Esophagus muscularis mucosa (tissue), 4 donors: ENCODE data around the gene METAP1. TPM values are rescaled to one million over a fixed set of nuclear protein-coding genes. Genes with fewer than 3 reads are reported as not detected.

Experiments
- DNase-seq: peaks from one replicate; pipeline ENCODE4 v3.0.0-alpha.2; 2017; ENCODE audit errors: extremely low spot score
- H3K27ac ChIP-seq, 4 donors: fragments of 200-600 bp; sonication (generic); replicated peaks in 1 of 4; 1 replicate in 3 of 4; 2 replicates in 1 of 4; pipeline ENCODE4 v1.5.1; 2016 to 2019; ENCODE audit warnings: mild to moderate bottlenecking in 1 of 4
- H3K27me3 ChIP-seq, 4 donors: fragments of 200-600 bp; sonication (generic); one replicate each; pipeline versions ENCODE4 v1.5.1 to v1.6.0; 2016 to 2019
- H3K36me3 ChIP-seq, 4 donors: fragments of 200-600 bp; sonication (generic); one replicate each; pipeline ENCODE4 v1.5.1; 2016 to 2019
- H3K4me1 ChIP-seq, 4 donors: fragments of 200-600 bp; sonication (generic); one replicate each; pipeline ENCODE4 v1.5.1; 2016 to 2019
- H3K4me3 ChIP-seq, 4 donors: fragments of 200-600 bp; sonication (generic); 1 replicate in 2 of 4; 2 replicates in 2 of 4; pipeline ENCODE4 v1.5.1; 2016 to 2019; ENCODE audit warnings: mild to moderate bottlenecking in 4 of 4, moderate library complexity in 1 of 4
- H3K9me3 ChIP-seq, 4 donors: fragments of 200-600 bp; sonication (generic); 1 replicate in 3 of 4; 2 replicates in 1 of 4; pipeline ENCODE4 v1.5.1; 2016 to 2019
- EP300 ChIP-seq: sonication (generic); formaldehyde crosslinking; IDR thresholded peaks from one replicate; pipeline ENCODE4 v1.6.1; 2017; ENCODE audit warnings: antibody characterized with exemption
- POLR2A ChIP-seq: fragments of 450-650 bp; IDR thresholded peaks from one replicate; pipeline ENCODE4 v1.6.1; 2017; ENCODE audit warnings: antibody characterized with exemption, moderate library complexity, mild to moderate bottlenecking, low read depth
- POLR2AphosphoS5 ChIP-seq, 2 donors: sonication (generic); formaldehyde crosslinking; IDR thresholded peaks; one replicate each; pipeline ENCODE4 v1.6.1; 2017; ENCODE audit warnings: antibody characterized with exemption in 2 of 2
- WGBS: methylation state at CpG from one replicate; pipeline ENCODE4 v1.1.5; 2018; 5-methylcytosine and 5-hydroxymethylcytosine counted together
- intact Hi-C: fragments of 100-400 bp; cut with DNase I; formaldehyde crosslinking; loops from one replicate; pipeline ENCODE4 v1.15.1; 2023
- total RNA-seq, 4 donors: library from RNA; depleted of rRNA; stranded (reverse); fragments of >200 nt; gene quantifications; one replicate each; pipeline versions ENCODE4 v1.1.0 to v1.2.1, GENCODE V29; 2016
- TF ChIP-seq, protein P1 (sequence below), 3 experiments: fragments of 200-600 bp in 2 of 3; fragments of 450-650 bp in 1 of 3; sonication (generic) in 2 of 3; IDR thresholded peaks; one replicate each; pipeline ENCODE4 v1.5.1; 2017 to 2019; ENCODE audit warnings: antibody characterized with exemption in 3 of 3, mild to moderate bottlenecking in 2 of 3, moderate library complexity in 1 of 3

The METAP1 gene
- total RNA-seq, 4 donors from 2014 or later: 38.4 to 58.1 (median 50.7) TPM

DNA sequence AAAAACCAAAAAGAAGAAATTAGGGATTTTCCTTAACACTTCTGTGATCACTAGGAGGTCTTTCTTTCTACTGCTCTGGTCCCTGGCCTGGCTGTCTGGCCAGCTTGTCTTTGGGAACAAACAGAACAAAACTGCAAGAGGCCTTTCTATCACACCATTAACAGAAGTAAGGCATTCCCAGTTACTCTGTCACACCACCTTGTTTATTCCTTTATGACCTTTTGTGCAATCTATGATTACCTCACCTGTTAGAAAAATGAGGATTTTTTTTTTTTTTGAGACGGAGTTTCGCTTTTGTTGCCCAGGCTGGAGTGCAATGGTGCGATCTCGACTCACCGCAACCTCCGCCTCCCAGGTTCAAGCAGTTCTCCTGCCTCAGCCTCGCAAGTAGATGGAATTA, 3.0 kb downstream of the METAP1 start:
- H3K27ac ChIP-seq: no peak overlapping the region
- peaks cover 7 to 38% (median 31%) of the 10 kb centered on the region in 4 donors for H3K4me1 ChIP-seq
- TF ChIP-seq POLR2A: no peak
- TF ChIP-seq POLR2AphosphoS5 (IDR thresholded peaks at IDR 0.05): no peak
- TF ChIP-seq, protein P1, sequence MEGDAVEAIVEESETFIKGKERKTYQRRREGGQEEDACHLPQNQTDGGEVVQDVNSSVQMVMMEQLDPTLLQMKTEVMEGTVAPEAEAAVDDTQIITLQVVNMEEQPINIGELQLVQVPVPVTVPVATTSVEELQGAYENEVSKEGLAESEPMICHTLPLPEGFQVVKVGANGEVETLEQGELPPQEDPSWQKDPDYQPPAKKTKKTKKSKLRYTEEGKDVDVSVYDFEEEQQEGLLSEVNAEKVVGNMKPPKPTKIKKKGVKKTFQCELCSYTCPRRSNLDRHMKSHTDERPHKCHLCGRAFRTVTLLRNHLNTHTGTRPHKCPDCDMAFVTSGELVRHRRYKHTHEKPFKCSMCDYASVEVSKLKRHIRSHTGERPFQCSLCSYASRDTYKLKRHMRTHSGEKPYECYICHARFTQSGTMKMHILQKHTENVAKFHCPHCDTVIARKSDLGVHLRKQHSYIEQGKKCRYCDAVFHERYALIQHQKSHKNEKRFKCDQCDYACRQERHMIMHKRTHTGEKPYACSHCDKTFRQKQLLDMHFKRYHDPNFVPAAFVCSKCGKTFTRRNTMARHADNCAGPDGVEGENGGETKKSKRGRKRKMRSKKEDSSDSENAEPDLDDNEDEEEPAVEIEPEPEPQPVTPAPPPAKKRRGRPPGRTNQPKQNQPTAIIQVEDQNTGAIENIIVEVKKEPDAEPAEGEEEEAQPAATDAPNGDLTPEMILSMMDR (IDR thresholded peaks at IDR 0.05): no peak
- no peak for TF ChIP-seq EP300
- intact Hi-C loops: loop anchor here (5.0 kb wide), 2 partner anchors 59 to 531 kb away; no protein-coding TSS in a partner anchor
- no peaks in the 10 kb centered on the region for H3K9me3 ChIP-seq
- H3K27me3 ChIP-seq: no peaks in the 10 kb centered on the region
- DNase-seq: no peak
- 97% methylated on average over 7 of the region's 7 CpGs for WGBS
- no peaks in the 10 kb centered on the region for H3K36me3 ChIP-seq
- no peak overlapping the region for H3K4me3 ChIP-seq

DNA sequence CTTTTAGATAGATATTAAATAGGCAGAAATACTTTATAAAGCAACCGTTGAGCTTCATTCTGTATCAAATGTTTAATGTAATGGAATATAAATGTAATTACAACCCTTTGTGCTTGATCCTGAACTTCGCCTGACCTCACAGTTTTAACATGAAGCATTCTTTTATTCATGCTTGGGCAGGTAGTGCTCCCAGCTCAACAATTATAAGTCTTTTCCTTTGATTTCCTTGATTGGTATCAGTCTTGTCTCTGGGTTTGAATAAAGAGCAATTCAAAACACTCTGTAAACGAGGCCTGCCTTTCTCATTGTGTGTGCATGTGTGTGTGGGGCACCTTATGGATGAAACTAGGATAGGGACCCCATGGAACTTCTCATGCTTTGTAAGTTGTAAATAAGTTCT, 6.8 kb downstream of the METAP1 start:
- H3K27ac ChIP-seq: no peak overlapping the region
- no peaks in the 10 kb centered on the region for H3K36me3 ChIP-seq
- 67% methylated on average over 3 of the region's 3 CpGs for WGBS

DNA sequence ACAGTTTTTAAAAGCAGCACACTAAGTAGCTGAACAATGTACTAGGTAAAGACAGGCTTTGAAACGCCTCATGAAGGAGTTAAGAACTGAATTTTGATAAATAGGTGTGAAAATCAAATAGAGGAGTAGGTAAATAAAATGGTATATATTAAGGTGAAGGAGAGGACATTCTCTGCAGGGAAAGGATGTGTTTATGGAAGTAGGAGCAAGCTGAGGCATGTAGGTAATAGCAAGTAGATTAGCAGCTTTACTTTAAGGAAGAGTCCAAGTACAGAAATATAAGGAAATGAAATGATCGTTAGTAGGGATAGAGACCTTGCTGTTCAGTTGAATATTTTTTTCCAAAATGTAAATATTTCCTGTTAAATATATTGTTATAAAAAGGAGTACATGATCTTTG, 12.5 kb downstream of the METAP1 start:
- H3K27ac ChIP-seq: no peak overlapping the region
- H3K4me1 ChIP-seq: peaks cover 0 to 4% (median 1%) of the 10 kb centered on the region in 4 donors
- no peaks in the 10 kb centered on the region for H3K9me3 ChIP-seq
- 88% methylated on average over 2 of the region's 2 CpGs for WGBS
- H3K36me3 ChIP-seq: no peaks in the 10 kb centered on the region
- intact Hi-C loops: no loop called here
- no peaks in the 10 kb centered on the region for H3K27me3 ChIP-seq
- no peak overlapping the region for H3K4me3 ChIP-seq
- TF ChIP-seq EP300 (no peak), POLR2A (no peak), POLR2AphosphoS5 (IDR thresholded peaks at IDR 0.05) (no peak)
- TF ChIP-seq, protein P1 (IDR thresholded peaks at IDR 0.05): no peak
- DNase-seq: no peak

More for the DNA sequence above, 6.8 kb downstream of the METAP1 start:
- Histone ChIP-seq H3K4me3 (no peak overlapping the region), H3K27me3 (no peaks in the 10 kb centered on the region), H3K9me3 (no peaks in the 10 kb centered on the region), H3K4me1 (peaks cover 0 to 17% (median 13%) of the 10 kb centered on the region in 4 donors)
- intact Hi-C loops: no loop called here
- TF ChIP-seq EP300: no peak
- TF ChIP-seq, protein P1 (IDR thresholded peaks at IDR 0.05): no peak
- TF ChIP-seq POLR2AphosphoS5 (IDR thresholded peaks at IDR 0.05): no peak
- no peak for TF ChIP-seq POLR2A
- DNase-seq: no peak

DNA sequence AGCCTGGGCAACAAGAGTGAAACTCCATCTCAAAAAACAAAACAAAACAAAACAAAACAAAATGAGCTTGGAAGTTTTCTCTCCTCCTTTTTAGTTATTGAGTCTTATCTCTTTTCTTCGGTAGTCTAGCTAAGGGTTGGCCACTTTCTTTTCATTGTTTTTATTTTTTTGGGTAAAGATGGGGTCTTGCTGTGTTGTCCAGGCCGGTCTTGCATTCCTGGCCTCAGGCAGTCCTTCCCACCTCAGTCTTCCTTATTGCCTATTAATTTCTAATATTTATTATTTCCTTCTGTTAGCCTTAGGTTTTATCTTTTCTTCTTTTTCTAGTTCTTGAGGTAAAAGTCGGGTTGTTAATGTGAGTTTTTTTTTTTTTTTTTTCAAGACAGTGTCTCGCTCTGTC, 16.4 kb downstream of the METAP1 start:
- WGBS: 95% methylated on average over 4 of the region's 4 CpGs
- H3K36me3 ChIP-seq: no peaks in the 10 kb centered on the region
- DNase-seq: no peak
- H3K4me1 ChIP-seq: peaks cover 5 to 13% (median 9%) of the 10 kb centered on the region in 4 donors
- no peaks in the 10 kb centered on the region for H3K9me3 ChIP-seq
- H3K4me3 ChIP-seq: no peak overlapping the region
- no peak overlapping the region for H3K27ac ChIP-seq
- no peaks in the 10 kb centered on the region for H3K27me3 ChIP-seq
- TF ChIP-seq, protein P1 (IDR thresholded peaks at IDR 0.05): no peak
- TF ChIP-seq EP300 (no peak), POLR2A (no peak), POLR2AphosphoS5 (IDR thresholded peaks at IDR 0.05) (no peak)
- intact Hi-C loops: no loop called here

DNA sequence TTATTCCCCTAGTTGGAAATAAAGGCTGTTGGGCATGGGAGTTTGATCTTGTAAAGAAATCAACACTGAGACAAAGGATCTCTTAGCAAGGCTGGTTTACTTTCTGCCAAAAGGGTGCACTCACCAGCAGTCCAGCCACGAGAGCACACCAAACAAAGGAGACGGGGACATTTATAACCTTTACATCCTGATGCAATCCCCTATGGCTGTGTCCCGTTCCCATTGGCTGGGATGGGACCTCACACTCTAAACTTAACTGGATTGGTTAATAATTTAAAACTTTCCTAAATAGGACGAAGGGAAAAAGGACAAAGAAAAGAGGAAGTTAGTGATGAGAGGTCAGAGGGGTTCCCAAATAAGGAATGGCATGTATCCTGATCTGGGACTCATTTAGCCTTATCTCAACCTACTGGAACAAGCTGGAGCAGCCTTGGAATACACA, 17.9 kb downstream of the METAP1 start:
- DNase-seq: no peak
- H3K27ac ChIP-seq: no peak overlapping the region
- no peaks in the 10 kb centered on the region for H3K27me3 ChIP-seq
- no peaks in the 10 kb centered on the region for H3K9me3 ChIP-seq
- WGBS: 69% methylated on average over 4 of the region's 4 CpGs
- peaks cover 5 to 12% (median 8%) of the 10 kb centered on the region in 4 donors for H3K4me1 ChIP-seq
- H3K4me3 ChIP-seq: no peak overlapping the region
- intact Hi-C loops: no loop called here
- TF ChIP-seq POLR2AphosphoS5 (IDR thresholded peaks at IDR 0.05) (no peak), POLR2A (no peak), EP300 (no peak)
- TF ChIP-seq, protein P1 (IDR thresholded peaks at IDR 0.05): no peak
- no peaks in the 10 kb centered on the region for H3K36me3 ChIP-seq
